PC-3 (cell line): Measurements from ENCODE around the gene NBAS.

ENCODE experiments used
- EZH2 ChIP-seq: fragments of 300-600 bp; sonication (generic); IDR thresholded peaks from one replicate; pipeline ENCODE4 v1.6.1; 2017; ENCODE audit warnings: antibody characterized with exemption, mild to moderate bottlenecking, low read length; ENCODE audit not compliant: unreplicated experiment
- EZH2phosphoT487 ChIP-seq: fragments of 300-600 bp; sonication (generic); IDR thresholded peaks from 2 replicates; pipeline ENCODE4 v1.6.1; 2018; ENCODE audit warnings: mild to moderate bottlenecking, antibody characterized with exemption, low read length, borderline replicate concordance
- TF ChIP-seq, protein P1 (sequence below): fragments of 300-600 bp; sonication (generic); conservative IDR thresholded peaks from 2 replicates; pipeline ENCODE4 v1.5.1; 2017; ENCODE audit warnings: antibody characterized with exemption, low read depth, mild to moderate bottlenecking, low read length

DNA sequence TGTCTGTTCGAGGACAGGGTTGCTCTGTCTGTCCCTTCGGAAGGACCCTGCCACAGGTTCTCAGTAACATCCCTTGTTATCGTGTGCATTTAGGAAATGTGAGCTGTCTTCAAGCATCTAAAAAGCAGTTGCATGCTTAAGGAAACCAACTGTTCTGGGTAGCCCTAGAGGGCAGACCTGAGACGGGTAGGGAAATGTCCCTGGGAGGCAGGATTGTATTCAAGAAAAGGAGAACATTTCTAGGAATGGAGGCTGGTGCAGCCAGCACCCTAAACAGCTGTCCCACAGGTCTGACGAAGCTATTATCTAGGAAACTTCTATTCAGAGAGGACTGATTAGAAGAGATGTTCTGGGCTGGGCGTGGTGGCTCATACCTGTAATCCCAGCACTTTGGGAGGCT, 414.2 kb downstream of the NBAS start:
- TF ChIP-seq, protein P1, sequence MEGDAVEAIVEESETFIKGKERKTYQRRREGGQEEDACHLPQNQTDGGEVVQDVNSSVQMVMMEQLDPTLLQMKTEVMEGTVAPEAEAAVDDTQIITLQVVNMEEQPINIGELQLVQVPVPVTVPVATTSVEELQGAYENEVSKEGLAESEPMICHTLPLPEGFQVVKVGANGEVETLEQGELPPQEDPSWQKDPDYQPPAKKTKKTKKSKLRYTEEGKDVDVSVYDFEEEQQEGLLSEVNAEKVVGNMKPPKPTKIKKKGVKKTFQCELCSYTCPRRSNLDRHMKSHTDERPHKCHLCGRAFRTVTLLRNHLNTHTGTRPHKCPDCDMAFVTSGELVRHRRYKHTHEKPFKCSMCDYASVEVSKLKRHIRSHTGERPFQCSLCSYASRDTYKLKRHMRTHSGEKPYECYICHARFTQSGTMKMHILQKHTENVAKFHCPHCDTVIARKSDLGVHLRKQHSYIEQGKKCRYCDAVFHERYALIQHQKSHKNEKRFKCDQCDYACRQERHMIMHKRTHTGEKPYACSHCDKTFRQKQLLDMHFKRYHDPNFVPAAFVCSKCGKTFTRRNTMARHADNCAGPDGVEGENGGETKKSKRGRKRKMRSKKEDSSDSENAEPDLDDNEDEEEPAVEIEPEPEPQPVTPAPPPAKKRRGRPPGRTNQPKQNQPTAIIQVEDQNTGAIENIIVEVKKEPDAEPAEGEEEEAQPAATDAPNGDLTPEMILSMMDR, result no peak; the same call in 1 of the 2 replicates
- no peak for TF ChIP-seq EZH2phosphoT487
- no peak for TF ChIP-seq EZH2
